Gastroesophageal sphincter (tissue), 3 donors: Measurements from ENCODE around the gene ERCC8.

ENCODE experiments used
- CTCF ChIP-seq, 4 experiments: fragments of 200-600 bp in 2 of 4; fragments of 450-650 bp in 2 of 4; sonication (generic) in 1 of 4; IDR thresholded peaks; one replicate each; pipeline ENCODE4 v1.5.1; 2017 to 2019; ENCODE audit warnings: antibody characterized with exemption in 4 of 4, mild to moderate bottlenecking in 2 of 4, moderate library complexity in 2 of 4
- EP300 ChIP-seq: sonication (generic); formaldehyde crosslinking; IDR thresholded peaks from one replicate; pipeline ENCODE4 v1.6.1; 2017; ENCODE audit warnings: antibody characterized with exemption, mild to moderate bottlenecking

- TF ChIP-seq CTCF (IDR thresholded peaks at IDR 0.05) (no peak), EP300 (no peak)
Observed at GRCh38 chr5:60842871-60843385, 101.9 kb downstream of the ERCC8 start.
